GM19025 (cell line): Measurements from ENCODE around the gene SV2C.

Source experiments
- ATAC-seq: cut with Tn5 transposase; IDR thresholded peaks from one replicate; pipeline ENCODE4 v1.9.1; 2021; ENCODE audit warnings: mild to moderate bottlenecking, low read depth, moderate library complexity; ENCODE audit not compliant: unreplicated experiment

The SV2C gene

GRCh38 chr5:76091351-76091750, 8.2 kb downstream of the SV2C start:
- no peak for ATAC-seq

- no peak for ATAC-seq
Measured at GRCh38 chr5:76099286-76099702, 16.1 kb downstream of the SV2C start.

GRCh38 chr5:76099756-76100155, 16.6 kb downstream of the SV2C start:
- ATAC-seq: no peak

GRCh38 chr5:76104027-76104426, 20.8 kb downstream of the SV2C start:
- no peak for ATAC-seq

- ATAC-seq: no peak
Measured at GRCh38 chr5:76106149-76106548, 23.0 kb downstream of the SV2C start.

- ATAC-seq: no peak
Measured at GRCh38 chr5:76111477-76112174, 28.4 kb downstream of the SV2C start.

- no peak for ATAC-seq
Measured at GRCh38 chr5:76113103-76113502, 29.9 kb downstream of the SV2C start.

- no peak for ATAC-seq
Measured at GRCh38 chr5:76114179-76114851, 31.1 kb downstream of the SV2C start.

- no peak for ATAC-seq
Measured at GRCh38 chr5:76125346-76125745, 42.2 kb downstream of the SV2C start.

GRCh38 chr5:76125888-76126287, 42.7 kb downstream of the SV2C start:
- ATAC-seq: no peak

GRCh38 chr5:76134003-76134402, 50.8 kb downstream of the SV2C start:
- no peak for ATAC-seq

- ATAC-seq: no peak
Measured at GRCh38 chr5:76134646-76135045, 51.5 kb downstream of the SV2C start.

- ATAC-seq: no peak
Measured at GRCh38 chr5:76137887-76138542, 54.8 kb downstream of the SV2C start.

GRCh38 chr5:76143884-76144283, 60.7 kb downstream of the SV2C start:
- no peak for ATAC-seq

- no peak for ATAC-seq
Measured at GRCh38 chr5:76144513-76145274, 61.5 kb downstream of the SV2C start.

- ATAC-seq: no peak
Measured at GRCh38 chr5:76145945-76146344, 62.8 kb downstream of the SV2C start.

- ATAC-seq: no peak
Measured at GRCh38 chr5:76149636-76150035, 66.5 kb downstream of the SV2C start.

- no peak for ATAC-seq
Measured at GRCh38 chr5:76152161-76152560, 69.0 kb downstream of the SV2C start.

GRCh38 chr5:76152700-76153099, 69.5 kb downstream of the SV2C start:
- no peak for ATAC-seq

GRCh38 chr5:76153271-76153670, 70.1 kb downstream of the SV2C start:
- no peak for ATAC-seq
